Amniotic stem cell (primary cell): ENCODE measurements around the gene SEMG2.

Experiments used
- DNase-seq: peaks from one replicate; lab custom pipeline; 2025; lab: John Stamatoyannopoulos, UW

The SEMG2 gene

GRCh38 chr20:45230631-45231030, 9.5 kb downstream of the SEMG2 start:
- no peak for DNase-seq

GRCh38 chr20:45235995-45236394, 14.8 kb downstream of the SEMG2 start:
- no peak for DNase-seq

GRCh38 chr20:45238139-45238538, 17.0 kb downstream of the SEMG2 start:
- no peak for DNase-seq

- no peak for DNase-seq
Observed at GRCh38 chr20:45246109-45246508, 24.9 kb downstream of the SEMG2 start.

GRCh38 chr20:45247865-45248264, 26.7 kb downstream of the SEMG2 start:
- DNase-seq = no peak

GRCh38 chr20:45248609-45249008, 27.4 kb downstream of the SEMG2 start:
- DNase-seq = no peak

- DNase-seq = no peak
Observed at GRCh38 chr20:45251884-45252560, 30.8 kb downstream of the SEMG2 start.

- no peak for DNase-seq
Observed at GRCh38 chr20:45253261-45253660, 32.1 kb downstream of the SEMG2 start.

- no peak for DNase-seq
Observed at GRCh38 chr20:45254383-45255262, 33.5 kb downstream of the SEMG2 start, which contains the start of gene SLPI. Gene SLPI, minus strand, starts transcription at chr20:45254564. Its CDS starts 21 bp downstream, at chr20:45254543.

- no peak for DNase-seq
Observed at GRCh38 chr20:45257161-45257560, 36.0 kb downstream of the SEMG2 start.

- no peak for DNase-seq
Observed at GRCh38 chr20:45257711-45258110, 36.5 kb downstream of the SEMG2 start.

- DNase-seq = no peak
Observed at GRCh38 chr20:45258259-45258658, 37.1 kb downstream of the SEMG2 start.

- DNase-seq = no peak
Observed at GRCh38 chr20:45258664-45259063, 37.5 kb downstream of the SEMG2 start.

GRCh38 chr20:45263556-45264266, 42.5 kb downstream of the SEMG2 start:
- DNase-seq = no peak

- DNase-seq = no peak
Observed at GRCh38 chr20:45266977-45267376, 45.8 kb downstream of the SEMG2 start.

GRCh38 chr20:45268531-45268930, 47.4 kb downstream of the SEMG2 start:
- no peak for DNase-seq

GRCh38 chr20:45269056-45269455, 47.9 kb downstream of the SEMG2 start:
- no peak for DNase-seq

GRCh38 chr20:45269754-45270270, 48.6 kb downstream of the SEMG2 start:
- no peak for DNase-seq
